Uterus (tissue), 2 donors: ENCODE measurements around the gene CPT1A.

Experiments
- POLR2A ChIP-seq, 2 donors: fragments of 450-650 bp; IDR thresholded peaks; one replicate each; pipeline ENCODE4 v1.6.1; 2016; ENCODE audit warnings: antibody characterized with exemption in 2 of 2, mild to moderate bottlenecking in 1 of 2, moderate library complexity in 1 of 2
- TF ChIP-seq, protein P1 (sequence below), 4 experiments: fragments of 200-600 bp in 2 of 4; fragments of 450-650 bp in 2 of 4; sonication (generic) in 2 of 4; IDR thresholded peaks; one replicate each; pipeline ENCODE4 v1.5.1; 2016 to 2019; ENCODE audit warnings: antibody characterized with exemption in 4 of 4, mild to moderate bottlenecking in 2 of 4, moderate library complexity in 1 of 4

DNA sequence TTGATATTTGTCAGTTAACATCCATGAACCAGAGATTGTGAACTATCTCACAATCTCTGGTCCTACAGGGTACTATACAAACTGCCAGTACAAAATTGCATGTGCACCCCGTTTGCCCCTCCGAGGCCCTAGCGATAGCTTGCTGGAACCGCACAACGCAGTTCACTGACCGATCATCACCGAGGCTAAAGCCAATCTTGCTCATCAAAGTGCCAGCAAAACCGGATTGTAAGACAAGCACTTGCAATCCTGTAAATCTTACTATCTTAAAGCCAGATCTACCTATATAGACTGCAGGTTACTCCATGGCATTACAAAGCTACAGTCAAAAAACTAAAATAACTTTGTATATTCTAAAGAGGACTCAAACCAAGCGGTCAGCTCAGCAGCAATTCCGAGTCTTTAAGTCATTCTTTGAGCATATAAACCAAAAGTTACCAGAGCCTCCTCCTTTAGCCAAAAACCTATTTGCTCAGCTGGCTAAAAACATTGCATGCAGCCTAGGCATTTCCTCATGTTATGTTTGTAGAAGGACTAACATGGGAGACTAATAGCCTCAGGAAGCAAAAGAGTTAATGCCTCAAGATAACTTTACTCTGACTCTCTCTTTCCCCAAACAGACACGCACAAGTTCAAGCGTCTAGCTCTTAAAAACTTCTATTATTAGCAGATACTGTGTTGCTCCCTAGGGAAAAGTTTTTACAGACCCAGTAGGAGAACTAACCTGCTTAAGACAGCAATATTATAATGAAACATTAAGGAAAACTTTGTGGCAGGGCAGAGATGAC is 30.7 kb upstream of the CPT1A start:
- TF ChIP-seq, protein P1, sequence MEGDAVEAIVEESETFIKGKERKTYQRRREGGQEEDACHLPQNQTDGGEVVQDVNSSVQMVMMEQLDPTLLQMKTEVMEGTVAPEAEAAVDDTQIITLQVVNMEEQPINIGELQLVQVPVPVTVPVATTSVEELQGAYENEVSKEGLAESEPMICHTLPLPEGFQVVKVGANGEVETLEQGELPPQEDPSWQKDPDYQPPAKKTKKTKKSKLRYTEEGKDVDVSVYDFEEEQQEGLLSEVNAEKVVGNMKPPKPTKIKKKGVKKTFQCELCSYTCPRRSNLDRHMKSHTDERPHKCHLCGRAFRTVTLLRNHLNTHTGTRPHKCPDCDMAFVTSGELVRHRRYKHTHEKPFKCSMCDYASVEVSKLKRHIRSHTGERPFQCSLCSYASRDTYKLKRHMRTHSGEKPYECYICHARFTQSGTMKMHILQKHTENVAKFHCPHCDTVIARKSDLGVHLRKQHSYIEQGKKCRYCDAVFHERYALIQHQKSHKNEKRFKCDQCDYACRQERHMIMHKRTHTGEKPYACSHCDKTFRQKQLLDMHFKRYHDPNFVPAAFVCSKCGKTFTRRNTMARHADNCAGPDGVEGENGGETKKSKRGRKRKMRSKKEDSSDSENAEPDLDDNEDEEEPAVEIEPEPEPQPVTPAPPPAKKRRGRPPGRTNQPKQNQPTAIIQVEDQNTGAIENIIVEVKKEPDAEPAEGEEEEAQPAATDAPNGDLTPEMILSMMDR (IDR thresholded peaks at IDR 0.05): no peak
- TF ChIP-seq POLR2A (IDR thresholded peaks at IDR 0.05): no peak
